GM06990 (cell line): ENCODE results near the gene SPATA2.
A peak's percentile ranks its signal among the peaks of the same experiment; 100 is the strongest.

Experiments
- DNase-seq: peaks from one replicate; pipeline ENCODE4 v3.0.0-alpha.2; 2011; ENCODE audit not compliant: insufficient read length; ENCODE audit errors: extremely low read depth
- H3K27me3 ChIP-seq: replicated peaks from 2 replicates; pipeline ENCODE4 v1.6.0; 2011; ENCODE audit warnings: low read length; ENCODE audit not compliant: control insufficient read depth, insufficient read depth
- H3K36me3 ChIP-seq: 2 replicates; pipeline ENCODE4 v1.5.1; 2011; ENCODE audit warnings: low read length; ENCODE audit not compliant: control insufficient read depth, insufficient read depth
- H3K4me3 ChIP-seq: replicated peaks from 2 replicates; pipeline ENCODE4 v1.5.1; 2011; ENCODE audit warnings: low read depth, mild to moderate bottlenecking, control low read depth, low read length
- TF ChIP-seq, protein P1 (sequence below): IDR thresholded peaks from 2 replicates; pipeline ENCODE4 v1.5.1; 2011; ENCODE audit warnings: low read length, control low read depth, mild to moderate bottlenecking, inconsistent platforms; ENCODE audit not compliant: insufficient read depth, poor library complexity, severe bottlenecking

SPATA2 gene

DNA sequence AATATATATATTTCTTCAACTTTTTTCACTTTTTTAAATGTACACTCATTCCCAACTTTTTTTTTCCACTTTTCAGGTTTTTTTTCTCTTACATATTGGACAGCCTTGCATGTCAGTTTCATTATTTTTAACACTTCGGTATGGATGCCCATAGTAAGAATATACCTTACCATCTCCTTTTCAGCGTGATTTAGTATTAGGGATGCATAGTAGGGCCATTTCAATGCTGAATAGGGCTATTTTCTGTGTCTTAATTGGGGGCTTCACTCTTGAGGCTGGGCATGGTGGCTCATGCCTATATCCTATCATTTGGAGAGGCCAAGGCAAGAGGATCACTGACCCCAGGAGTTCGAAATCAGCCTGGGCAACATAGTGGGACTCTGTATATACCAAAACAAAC lies 27.6 kb upstream of the SPATA2 start:
- TF ChIP-seq, protein P1, sequence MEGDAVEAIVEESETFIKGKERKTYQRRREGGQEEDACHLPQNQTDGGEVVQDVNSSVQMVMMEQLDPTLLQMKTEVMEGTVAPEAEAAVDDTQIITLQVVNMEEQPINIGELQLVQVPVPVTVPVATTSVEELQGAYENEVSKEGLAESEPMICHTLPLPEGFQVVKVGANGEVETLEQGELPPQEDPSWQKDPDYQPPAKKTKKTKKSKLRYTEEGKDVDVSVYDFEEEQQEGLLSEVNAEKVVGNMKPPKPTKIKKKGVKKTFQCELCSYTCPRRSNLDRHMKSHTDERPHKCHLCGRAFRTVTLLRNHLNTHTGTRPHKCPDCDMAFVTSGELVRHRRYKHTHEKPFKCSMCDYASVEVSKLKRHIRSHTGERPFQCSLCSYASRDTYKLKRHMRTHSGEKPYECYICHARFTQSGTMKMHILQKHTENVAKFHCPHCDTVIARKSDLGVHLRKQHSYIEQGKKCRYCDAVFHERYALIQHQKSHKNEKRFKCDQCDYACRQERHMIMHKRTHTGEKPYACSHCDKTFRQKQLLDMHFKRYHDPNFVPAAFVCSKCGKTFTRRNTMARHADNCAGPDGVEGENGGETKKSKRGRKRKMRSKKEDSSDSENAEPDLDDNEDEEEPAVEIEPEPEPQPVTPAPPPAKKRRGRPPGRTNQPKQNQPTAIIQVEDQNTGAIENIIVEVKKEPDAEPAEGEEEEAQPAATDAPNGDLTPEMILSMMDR, result no peak
- peaks cover 19% of the 10 kb centered on the region for H3K36me3 ChIP-seq

DNA sequence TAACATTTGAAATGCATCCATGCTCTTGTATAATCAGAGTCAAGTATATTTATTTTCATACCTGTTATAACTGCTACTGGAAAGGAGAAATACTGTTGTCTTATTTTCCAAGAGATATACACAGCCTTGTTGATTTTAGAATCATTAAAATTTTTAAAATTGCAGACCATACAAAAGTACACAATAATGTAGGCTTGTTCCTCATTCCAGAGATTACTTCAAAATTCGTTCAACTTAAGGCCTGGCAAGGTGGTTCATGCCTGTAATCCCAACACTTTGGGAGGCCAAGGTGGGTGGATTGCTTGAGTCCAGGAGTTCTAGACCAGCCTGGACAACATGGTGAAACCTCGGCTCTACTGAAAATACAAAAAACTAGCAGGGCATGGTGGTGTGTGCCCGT lies 27.0 kb upstream of the SPATA2 start:
- no peak for DNase-seq
- Histone ChIP-seq H3K27me3 (no peaks in the 10 kb centered on the region), H3K4me3 (no peak overlapping the region), H3K36me3 (peaks cover 19% of the 10 kb centered on the region)
- TF ChIP-seq, protein P1, result no peak

More for the DNA sequence above, 27.6 kb upstream of the SPATA2 start:
- Histone ChIP-seq H3K27me3 (no peaks in the 10 kb centered on the region), H3K4me3 (no peak overlapping the region)
- DNase-seq, result no peak

DNA sequence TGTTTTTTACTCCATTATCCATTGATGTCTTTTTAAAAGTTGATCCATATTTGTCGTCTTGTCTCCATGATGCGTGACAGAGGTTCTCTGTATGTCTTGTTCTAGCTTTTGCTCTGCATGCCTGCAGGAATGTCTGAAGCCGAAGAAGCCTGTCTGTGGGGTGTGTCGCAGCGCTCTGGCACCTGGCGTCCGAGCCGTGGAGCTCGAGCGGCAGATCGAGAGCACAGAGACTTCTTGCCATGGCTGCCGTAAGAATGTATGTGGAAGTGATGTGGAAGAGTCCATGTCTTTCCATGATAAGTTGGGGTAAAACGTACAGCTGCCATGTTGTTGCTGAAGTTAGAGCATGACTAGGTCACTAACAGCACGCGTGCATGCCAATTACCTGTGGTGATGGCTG lies 26.1 kb upstream of the SPATA2 start:
- Histone ChIP-seq H3K36me3 (peaks cover 19% of the 10 kb centered on the region), H3K27me3 (no peaks in the 10 kb centered on the region), H3K4me3 (no peak overlapping the region)
- TF ChIP-seq, protein P1, result no peak
- DNase-seq, result no peak

DNA sequence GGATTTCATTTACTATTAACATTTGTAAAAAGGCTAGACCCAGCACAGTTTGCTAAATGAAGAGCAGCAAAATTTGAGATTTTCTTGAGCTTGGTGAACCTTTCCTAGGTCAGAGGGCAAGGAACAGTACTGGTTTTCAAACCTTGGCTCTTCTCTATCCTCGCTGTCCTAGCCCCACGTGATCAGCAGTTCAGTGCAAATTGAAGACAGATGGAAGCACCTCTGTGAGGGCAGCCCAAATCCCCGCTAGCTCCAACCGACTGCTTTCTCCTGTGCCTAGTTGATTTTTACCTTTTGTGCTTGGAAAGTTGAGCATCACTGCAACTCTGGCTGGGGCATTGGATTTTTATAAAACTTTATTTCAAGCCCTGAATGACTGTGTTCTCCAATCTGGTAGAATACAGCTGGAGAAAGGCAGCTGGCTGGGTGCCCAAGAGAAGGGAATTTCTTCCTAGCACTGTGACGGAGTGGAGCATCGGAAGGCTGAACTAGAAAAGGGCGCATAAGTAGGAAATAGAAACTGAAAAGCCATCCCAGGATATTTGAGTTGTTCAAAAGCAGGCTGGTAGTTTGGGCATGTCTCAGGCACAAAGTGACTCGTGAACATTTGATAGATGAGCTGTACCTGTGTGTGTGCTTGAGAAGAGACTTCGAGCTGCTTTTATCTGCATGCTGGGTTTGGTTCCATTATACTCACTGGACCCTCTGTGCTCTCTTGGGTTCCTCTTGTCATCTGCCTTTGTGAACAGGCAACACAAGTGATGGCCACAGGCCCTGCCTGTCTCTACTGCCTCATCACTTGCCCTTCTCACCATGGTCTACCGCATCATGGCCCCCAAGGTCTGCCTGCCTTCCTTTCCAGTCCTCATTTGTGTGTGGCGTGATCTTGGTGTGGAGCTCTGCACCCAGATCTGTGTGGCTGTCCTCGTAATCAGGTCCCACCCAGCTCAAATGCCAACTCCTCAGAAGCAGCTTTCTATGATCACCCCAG lies 23.1 kb upstream of the SPATA2 start:
- Histone ChIP-seq H3K4me3 (peak overlapping the region; percentile 100), H3K27me3 (no peaks in the 10 kb centered on the region), H3K36me3 (peaks cover 13% of the 10 kb centered on the region)
- TF ChIP-seq, protein P1, result no peak
- no peak for DNase-seq

DNA sequence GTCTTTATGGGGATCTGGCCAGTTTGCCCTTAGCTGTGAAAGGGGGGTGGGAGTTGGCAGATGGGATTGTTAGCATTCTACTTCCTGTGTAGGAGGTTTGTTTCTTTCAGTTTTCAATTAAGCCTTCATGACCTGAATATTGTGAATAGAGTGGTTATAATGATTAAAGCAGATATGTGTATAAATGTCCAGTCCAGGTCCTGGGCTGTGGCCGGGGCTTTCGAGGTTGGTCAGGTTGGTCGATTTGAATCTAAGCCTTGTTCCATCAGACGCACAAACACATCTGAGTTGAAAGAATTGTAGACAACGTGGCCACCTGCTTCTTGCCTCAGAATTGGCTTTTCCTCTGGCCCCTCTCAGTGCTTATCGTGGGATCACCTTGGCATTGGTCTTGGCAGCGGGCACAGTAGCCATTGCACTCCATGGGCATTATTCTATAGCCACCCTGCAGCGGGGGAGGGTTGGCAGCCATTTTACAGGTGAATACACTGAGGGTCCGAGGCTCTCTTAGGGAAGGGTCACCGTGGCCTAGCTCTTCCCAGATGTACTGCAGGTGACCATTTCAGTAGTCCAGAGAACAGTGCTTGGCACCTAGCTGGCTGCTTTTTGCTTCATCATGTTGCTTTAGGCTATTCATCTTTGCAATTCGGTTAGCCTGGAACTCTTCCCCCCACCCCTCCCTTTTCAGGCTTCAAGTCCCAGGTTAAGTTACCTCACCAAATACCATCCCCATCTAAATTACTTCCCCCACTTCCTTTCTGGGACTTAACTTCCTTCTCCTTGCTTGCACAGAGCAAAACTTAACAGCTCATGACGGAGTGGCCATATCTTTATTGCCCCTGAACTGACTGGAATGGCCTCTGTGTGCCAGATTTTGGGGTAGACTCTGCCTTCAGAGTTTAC lies 21.9 kb upstream of the SPATA2 start:
- peak overlapping the region; percentile 100 for H3K4me3 ChIP-seq
- DNase-seq, result no peak
- H3K36me3 ChIP-seq, result peaks cover 10% of the 10 kb centered on the region
- TF ChIP-seq, protein P1, result no peak
- H3K27me3 ChIP-seq, result no peaks in the 10 kb centered on the region
